Activated CD4-positive, alpha-beta T cell treated with anti-CD3 and anti-CD28 coated beads, Interleukin-2, amount 10 ng/mL, durations not matched to agents 7 days and 5 days (primary cell): ENCODE results near the gene SIK2. TPM values are rescaled to one million over a fixed set of nuclear protein-coding genes. Genes with fewer than 3 reads are reported as not detected.
A peak's percentile ranks its signal among the peaks of the same experiment; 100 is the strongest.
"Not testable (repeated sequence)": the region's sequence is repeated elsewhere in the genome, so short reads cannot be mapped to it uniquely, and the experiment has no call there.

ENCODE experiments used
- CTCF ChIA-PET: fragments of 350-600 bp; sonication (Branson Sonifier 250); formaldehyde crosslinking; loops from one replicate; lab custom pipeline; 2021; ENCODE audit warnings: antibody characterized with exemption; lab: Charles Lee
- POLR2A ChIA-PET: fragments of 350-600 bp; sonication (Branson Sonifier 250); formaldehyde crosslinking; loops from one replicate; lab custom pipeline; 2021; ENCODE audit warnings: antibody characterized with exemption; lab: Charles Lee
- DNase-seq: peaks from one replicate; pipeline ENCODE4 v3.0.0-alpha.2; 2020
- H3K27ac Mint-ChIP-seq: one replicate; pipeline ENCODE4 v1.8.0; 2021; ENCODE audit warnings: mild to moderate bottlenecking, moderate library complexity, mixed read lengths
- H3K27me3 Mint-ChIP-seq: one replicate; pipeline ENCODE4 v1.8.0; 2021; ENCODE audit warnings: mixed read lengths
- H3K36me3 Mint-ChIP-seq: one replicate; pipeline ENCODE4 v1.8.0; 2021; ENCODE audit warnings: low read depth, mixed read lengths
- H3K4me1 Mint-ChIP-seq: one replicate; pipeline ENCODE4 v1.8.0; 2021; ENCODE audit warnings: mixed read lengths
- H3K4me3 Mint-ChIP-seq: one replicate; pipeline ENCODE4 v1.8.0; 2021; ENCODE audit warnings: mild to moderate bottlenecking, moderate library complexity, mixed read lengths
- H3K9me3 Mint-ChIP-seq: one replicate; pipeline ENCODE4 v1.8.0; 2021; ENCODE audit warnings: mixed read lengths
- total RNA-seq, 2 experiments: library from RNA; stranded (reverse); gene quantifications; one replicate each; pipeline ENCODE4 v1.2.3, GENCODE V29; 2021

SIK2 gene
- total RNA-seq, 2 experiments from 2014 or later, result 8.2 to 9.6 TPM

GRCh38 chr11:111633756-111634362 is 31.6 kb downstream of the SIK2 start:
- Mint-ChIP-seq H3K9me3 (no peaks in the 10 kb centered on the region), H3K27me3 (no peaks in the 10 kb centered on the region), H3K4me1 (peaks cover 28% of the 10 kb centered on the region), H3K4me3 (no peak overlapping the region), H3K27ac (no peak overlapping the region), H3K36me3 (peaks cover 11% of the 10 kb centered on the region)
- no peak for DNase-seq
- POLR2A ChIA-PET, result no interaction called here
- CTCF ChIA-PET, result interaction anchor here (1.0 kb wide), 1 partner anchor 14 kb away, joined by 3 read pairs; no protein-coding TSS in a partner anchor

DNA sequence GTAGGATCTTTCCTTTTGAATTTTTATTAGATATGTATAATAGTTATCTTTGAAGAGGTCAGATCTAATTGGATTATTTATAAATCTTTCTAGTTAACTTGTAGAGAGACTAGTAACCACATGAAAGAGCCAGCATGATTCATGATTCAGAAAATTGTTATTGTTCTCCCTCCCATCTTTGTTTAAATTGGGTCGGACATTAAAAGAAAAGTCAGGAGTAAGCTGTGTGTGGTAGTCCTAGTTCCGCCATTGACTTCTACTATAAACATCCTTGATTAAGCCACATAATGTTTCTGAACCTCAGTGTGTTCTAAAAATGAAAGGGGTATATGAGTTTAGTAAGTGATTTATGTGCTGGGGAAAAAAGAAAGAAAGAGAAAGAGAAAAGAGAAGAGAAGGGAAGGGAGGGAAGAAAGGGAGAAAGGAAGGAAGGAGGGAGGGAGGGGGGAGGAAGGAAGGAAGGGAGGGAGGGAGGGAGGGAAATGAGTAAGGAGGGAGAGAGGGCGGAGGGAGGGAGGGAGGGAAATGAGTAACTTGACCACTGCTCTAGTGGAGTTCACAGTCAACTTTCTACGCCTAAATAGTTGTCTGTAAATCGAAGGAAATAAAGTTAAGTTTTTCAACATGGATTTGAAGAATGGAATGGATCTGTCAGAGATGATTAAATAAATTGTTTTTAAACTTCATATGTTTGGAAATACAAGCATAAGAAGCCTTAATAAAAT is 32.9 kb downstream of the SIK2 start:
- H3K9me3 Mint-ChIP-seq, result no peaks in the 10 kb centered on the region
- peaks cover 27% of the 10 kb centered on the region for H3K4me1 Mint-ChIP-seq
- DNase-seq, result no peak
- H3K4me3 Mint-ChIP-seq, result no peak overlapping the region
- H3K36me3 Mint-ChIP-seq, result peaks cover 7% of the 10 kb centered on the region
- H3K27me3 Mint-ChIP-seq, result no peaks in the 10 kb centered on the region
- no peak overlapping the region for H3K27ac Mint-ChIP-seq
- POLR2A ChIA-PET, result no interaction called here
- CTCF ChIA-PET, result interaction anchor here (1.0 kb wide), 1 partner anchor 16 kb away, joined by 3 read pairs; no protein-coding TSS in a partner anchor

DNA sequence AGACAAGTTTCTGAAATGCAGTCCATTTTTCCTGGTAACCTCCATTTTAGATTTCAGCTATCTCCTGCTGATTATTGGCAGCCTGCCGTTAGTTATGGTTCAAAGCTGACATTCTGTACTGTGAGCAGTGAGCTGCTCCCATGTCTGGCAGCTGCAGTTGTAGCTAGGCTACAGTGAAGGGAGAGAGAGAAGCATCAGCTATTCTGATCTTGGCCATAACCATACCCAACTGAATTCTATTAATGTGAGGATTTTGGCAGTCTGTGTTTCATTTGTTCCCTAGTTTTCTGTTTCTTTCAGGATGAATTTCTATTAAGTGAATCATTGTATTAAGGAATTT is 33.4 kb downstream of the SIK2 start:
- H3K4me3 Mint-ChIP-seq, result no peak overlapping the region
- peaks cover 7% of the 10 kb centered on the region for H3K36me3 Mint-ChIP-seq
- H3K4me1 Mint-ChIP-seq, result peaks cover 27% of the 10 kb centered on the region
- DNase-seq, result no peak
- peak overlapping the region; percentile 15 for H3K27ac Mint-ChIP-seq
- CTCF ChIA-PET, result no interaction called here
- POLR2A ChIA-PET, result no interaction called here
- no peaks in the 10 kb centered on the region for H3K9me3 Mint-ChIP-seq
- H3K27me3 Mint-ChIP-seq, result no peaks in the 10 kb centered on the region

DNA sequence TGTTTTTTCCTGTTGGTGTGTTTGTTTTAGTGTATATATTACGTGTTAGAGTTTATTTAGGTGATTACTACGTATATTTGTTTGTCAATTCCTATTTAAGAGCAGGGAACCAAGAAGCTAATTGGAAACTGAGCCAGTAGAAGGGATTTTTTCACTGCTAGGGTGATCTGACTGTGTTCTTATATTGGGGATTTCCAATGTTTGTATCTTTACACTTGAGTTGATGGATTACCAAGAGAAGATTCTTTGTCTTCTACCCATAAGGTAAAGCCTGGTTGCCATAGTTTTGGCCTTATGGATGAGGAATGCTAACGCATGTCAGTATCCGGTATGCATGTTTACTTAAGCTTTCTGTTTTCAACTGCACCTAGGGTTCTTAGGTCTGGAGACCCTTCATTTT is 35.6 kb downstream of the SIK2 start:
- H3K36me3 Mint-ChIP-seq, result peaks cover 8% of the 10 kb centered on the region
- H3K4me3 Mint-ChIP-seq, result no peak overlapping the region
- no peaks in the 10 kb centered on the region for H3K9me3 Mint-ChIP-seq
- DNase-seq, result no peak
- no peak overlapping the region for H3K27ac Mint-ChIP-seq
- H3K27me3 Mint-ChIP-seq, result no peaks in the 10 kb centered on the region
- ChIA-PET POLR2A (no interaction called here), CTCF (interaction anchor here (1.3 kb wide), 1 partner anchor 12 kb away, joined by 3 read pairs; no protein-coding TSS in a partner anchor)
- peaks cover 27% of the 10 kb centered on the region for H3K4me1 Mint-ChIP-seq

- Mint-ChIP-seq H3K9me3 (no peaks in the 10 kb centered on the region), H3K27me3 (no peaks in the 10 kb centered on the region), H3K4me1 (peaks cover 16% of the 10 kb centered on the region), H3K36me3 (peaks cover 9% of the 10 kb centered on the region), H3K27ac (no peak overlapping the region), H3K4me3 (no peak overlapping the region)
- CTCF ChIA-PET, result interaction anchor here (1.2 kb wide), 1 partner anchor 33 kb away, joined by 3 read pairs; no protein-coding TSS in a partner anchor
- POLR2A ChIA-PET, result no interaction called here
- DNase-seq, result no peak
Observed at GRCh38 chr11:111639226-111639925, 37.1 kb downstream of the SIK2 start.

- Mint-ChIP-seq H3K36me3 (peaks cover 6% of the 10 kb centered on the region), H3K27me3 (no peaks in the 10 kb centered on the region), H3K4me3 (no peak overlapping the region), H3K27ac (no peak overlapping the region), H3K9me3 (no peaks in the 10 kb centered on the region), H3K4me1 (peaks cover 2% of the 10 kb centered on the region)
- CTCF ChIA-PET, result no interaction called here
- POLR2A ChIA-PET, result no interaction called here
- no peak for DNase-seq
Observed at GRCh38 chr11:111641339-111642015, 39.2 kb downstream of the SIK2 start.

GRCh38 chr11:111642542-111642941 is 40.3 kb downstream of the SIK2 start:
- Mint-ChIP-seq H3K4me1 (peaks cover 2% of the 10 kb centered on the region), H3K27me3 (no peaks in the 10 kb centered on the region), H3K36me3 (peaks cover 6% of the 10 kb centered on the region), H3K4me3 (no peak overlapping the region), H3K27ac (no peak overlapping the region), H3K9me3 (no peaks in the 10 kb centered on the region)
- CTCF ChIA-PET, result no interaction called here
- POLR2A ChIA-PET, result no interaction called here
- no peak for DNase-seq

DNA sequence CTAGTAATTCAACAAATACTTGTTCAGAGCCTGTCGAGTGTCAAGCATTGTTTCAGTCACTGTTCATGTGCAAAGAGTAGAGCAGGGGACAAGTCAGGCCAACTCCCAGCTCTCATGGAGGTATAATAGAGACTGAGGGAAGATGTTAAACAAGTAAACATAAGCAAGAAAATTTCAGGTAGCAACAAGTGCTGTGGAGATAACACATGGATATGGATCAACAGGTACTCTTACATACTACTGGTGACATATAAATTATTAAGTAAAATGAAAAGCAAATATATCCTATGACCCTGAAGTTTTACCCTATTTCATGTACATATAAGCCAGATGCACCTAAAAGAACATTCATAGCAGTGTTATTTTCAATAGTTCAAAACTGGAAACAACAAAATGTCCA is 42.7 kb downstream of the SIK2 start:
- Mint-ChIP-seq H3K9me3 (no peaks in the 10 kb centered on the region), H3K27ac (no peak overlapping the region), H3K27me3 (no peaks in the 10 kb centered on the region), H3K36me3 (peaks cover 2% of the 10 kb centered on the region), H3K4me3 (no peak overlapping the region), H3K4me1 (no peaks in the 10 kb centered on the region)
- DNase-seq, result no peak
- CTCF ChIA-PET, result no interaction called here
- POLR2A ChIA-PET, result no interaction called here

GRCh38 chr11:111645657-111646316 is 43.5 kb downstream of the SIK2 start:
- H3K27ac Mint-ChIP-seq, result no peak overlapping the region
- no peaks in the 10 kb centered on the region for H3K4me1 Mint-ChIP-seq
- H3K27me3 Mint-ChIP-seq, result no peaks in the 10 kb centered on the region
- H3K36me3 Mint-ChIP-seq, result peaks cover 2% of the 10 kb centered on the region
- H3K9me3 Mint-ChIP-seq, result no peaks in the 10 kb centered on the region
- POLR2A ChIA-PET, result no interaction called here
- CTCF ChIA-PET, result no interaction called here
- no peak for DNase-seq
- H3K4me3 Mint-ChIP-seq, result no peak overlapping the region

DNA sequence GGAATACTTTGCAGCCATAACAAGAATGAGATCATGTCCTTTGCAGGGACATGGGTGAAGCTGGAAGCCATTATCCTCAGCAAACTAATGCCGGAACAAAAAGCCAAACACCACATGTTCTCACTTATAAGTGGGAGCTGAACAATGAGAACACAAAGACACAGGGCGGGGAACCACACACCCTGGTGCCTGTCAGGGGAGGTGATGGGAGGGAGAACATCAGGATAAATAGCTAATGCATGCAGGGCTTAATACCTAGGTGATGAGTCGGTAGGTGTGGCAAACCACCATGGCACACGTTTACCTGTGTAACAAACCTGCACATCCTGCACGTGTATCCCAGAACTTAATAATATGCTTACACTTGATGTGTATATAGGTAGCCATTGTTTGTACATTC is 49.1 kb downstream of the SIK2 start:
- H3K27me3 Mint-ChIP-seq, H3K4me3 Mint-ChIP-seq, H3K36me3 Mint-ChIP-seq, CTCF ChIA-PET, POLR2A ChIA-PET, H3K4me1 Mint-ChIP-seq, H3K27ac Mint-ChIP-seq, H3K9me3 Mint-ChIP-seq, DNase-seq: not testable (repeated sequence)

DNA sequence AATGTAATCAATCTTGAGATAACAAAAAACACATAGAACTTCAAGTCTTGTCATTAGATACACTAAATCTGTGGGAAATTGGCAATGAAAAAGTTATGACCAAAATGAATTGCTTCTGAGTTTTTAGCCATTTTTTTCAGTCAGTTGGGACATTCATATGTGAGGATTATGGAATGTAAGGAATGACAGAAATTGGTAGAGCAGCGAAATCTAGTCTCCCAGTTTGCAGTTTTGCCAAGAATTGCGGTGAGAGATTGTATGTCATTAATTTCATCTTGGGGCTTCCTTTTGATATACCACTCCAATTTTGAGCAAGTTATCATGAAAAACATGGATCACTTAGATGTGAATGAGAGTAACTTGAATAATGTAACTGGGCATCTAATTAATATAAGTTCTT is 49.9 kb downstream of the SIK2 start:
- POLR2A ChIA-PET, result no interaction called here
- H3K9me3 Mint-ChIP-seq, result no peaks in the 10 kb centered on the region
- no peak overlapping the region for H3K27ac Mint-ChIP-seq
- CTCF ChIA-PET, result no interaction called here
- no peak for DNase-seq
- H3K36me3 Mint-ChIP-seq, result no peaks in the 10 kb centered on the region
- no peak overlapping the region for H3K4me3 Mint-ChIP-seq
- H3K27me3 Mint-ChIP-seq, result no peaks in the 10 kb centered on the region
- H3K4me1 Mint-ChIP-seq, result no peaks in the 10 kb centered on the region

DNA sequence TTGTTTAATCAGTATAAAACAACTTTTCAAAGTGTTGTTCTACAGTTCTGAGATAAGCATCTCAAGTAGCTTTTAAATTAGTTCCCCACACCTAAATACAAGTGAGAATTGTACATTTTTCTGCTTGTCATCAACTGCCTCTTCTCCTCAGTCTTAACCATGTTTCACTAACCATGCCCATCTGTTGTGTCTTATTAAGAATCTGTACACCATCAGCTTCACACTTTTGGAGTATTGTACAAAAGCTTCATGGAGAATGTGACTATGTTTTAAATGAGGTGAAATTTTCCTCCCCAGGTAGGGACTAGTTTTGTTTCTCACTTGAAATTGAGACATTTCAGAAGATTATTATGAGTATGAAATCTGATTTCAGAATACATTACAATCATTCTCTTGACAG is 52.4 kb downstream of the SIK2 start:
- H3K4me1 Mint-ChIP-seq, result no peaks in the 10 kb centered on the region
- no peak for DNase-seq
- H3K4me3 Mint-ChIP-seq, result no peak overlapping the region
- ChIA-PET CTCF (interaction anchor here (0.5 to 0.8 kb wide), 2 partner anchors 226 to 1920 kb away, joined by 3 read pairs; no protein-coding TSS in a partner anchor), POLR2A (no interaction called here)
- H3K9me3 Mint-ChIP-seq, result no peaks in the 10 kb centered on the region
- no peak overlapping the region for H3K27ac Mint-ChIP-seq
- no peaks in the 10 kb centered on the region for H3K36me3 Mint-ChIP-seq
- H3K27me3 Mint-ChIP-seq, result no peaks in the 10 kb centered on the region
